HEK293T (cell line): Measurements from ENCODE around the gene SOX14.

Experiments
- CTCF ChIA-PET: fragments of 350-600 bp; formaldehyde crosslinking; extraction: SDS; loops from one replicate; lab custom pipeline; 2021; ENCODE audit warnings: antibody characterized with exemption, inconsistent platforms; lab: Yijun Ruan, JAX
- POLR2A ChIA-PET: fragments of 350-600 bp; formaldehyde crosslinking; extraction: SDS; loops from one replicate; lab custom pipeline; 2020; ENCODE audit warnings: antibody characterized with exemption, inconsistent platforms; lab: Yijun Ruan, JAX
- DNase-seq: peaks from one replicate; pipeline ENCODE4 v3.0.0; 2012; ENCODE audit warnings: mixed read lengths; ENCODE audit errors: extremely low spot score
- ARNT ChIP-seq: fragments of 450-650 bp; IDR thresholded peaks from 2 replicates; pipeline ENCODE4 v1.6.1; 2017; ENCODE audit warnings: mild to moderate bottlenecking
- BHLHE40 ChIP-seq: fragments of 450-650 bp; IDR thresholded peaks from 2 replicates; pipeline ENCODE4 v1.6.1; 2016; ENCODE audit warnings: mild to moderate bottlenecking, moderate library complexity, borderline replicate concordance
- CTBP1 ChIP-seq: fragments of 450-650 bp; IDR thresholded peaks from 2 replicates; pipeline ENCODE4 v1.6.1; 2016; ENCODE audit warnings: borderline replicate concordance
- ELF4 ChIP-seq: fragments of 450-650 bp; IDR thresholded peaks from 2 replicates; pipeline ENCODE4 v1.6.1; 2017; ENCODE audit warnings: antibody characterized with exemption
- FOXA1 ChIP-seq: fragments of 450-650 bp; IDR thresholded peaks from 2 replicates; pipeline ENCODE4 v1.6.1; 2016; ENCODE audit warnings: mild to moderate bottlenecking
- FOXK2 ChIP-seq: fragments of 450-650 bp; IDR thresholded peaks from 2 replicates; pipeline ENCODE4 v1.6.1; 2016; ENCODE audit warnings: mild to moderate bottlenecking
- FOXM1 ChIP-seq: fragments of 450-650 bp; IDR thresholded peaks from 2 replicates; pipeline ENCODE4 v1.6.1; 2017; ENCODE audit warnings: mild to moderate bottlenecking, borderline replicate concordance
- HDGF ChIP-seq: fragments of 450-650 bp; IDR thresholded peaks from 2 replicates; pipeline ENCODE4 v1.6.1; 2017; ENCODE audit warnings: antibody characterized with exemption, borderline replicate concordance
- L3MBTL2 ChIP-seq: fragments of 450-650 bp; conservative IDR thresholded peaks from 2 replicates; pipeline ENCODE4 v1.6.1; 2016; ENCODE audit warnings: mild to moderate bottlenecking
- LEF1 ChIP-seq: fragments of 450-650 bp; IDR thresholded peaks from 2 replicates; pipeline ENCODE4 v1.6.1; 2017; ENCODE audit warnings: mild to moderate bottlenecking, borderline replicate concordance
- NFRKB ChIP-seq: fragments of 450-650 bp; IDR thresholded peaks from 2 replicates; pipeline ENCODE4 v1.6.1; 2016; ENCODE audit warnings: mild to moderate bottlenecking, moderate library complexity
- SP1 ChIP-seq: fragments of 450-650 bp; IDR thresholded peaks from 2 replicates; pipeline ENCODE4 v1.6.1; 2017
- SUZ12 ChIP-seq: fragments of 450-650 bp; IDR thresholded peaks from 2 replicates; pipeline ENCODE4 v1.6.1; 2016; ENCODE audit warnings: mild to moderate bottlenecking
- TARDBP ChIP-seq: fragments of 450-650 bp; IDR thresholded peaks from 2 replicates; pipeline ENCODE4 v1.6.1; 2016
- ZNF384 ChIP-seq: fragments of 450-650 bp; IDR thresholded peaks from 2 replicates; pipeline ENCODE4 v1.6.1; 2016
- TF ChIP-seq, protein P1 (sequence below): fragments of 450-650 bp; IDR thresholded peaks from 2 replicates; pipeline ENCODE4 v1.6.1; 2016

Gene SOX14

DNA sequence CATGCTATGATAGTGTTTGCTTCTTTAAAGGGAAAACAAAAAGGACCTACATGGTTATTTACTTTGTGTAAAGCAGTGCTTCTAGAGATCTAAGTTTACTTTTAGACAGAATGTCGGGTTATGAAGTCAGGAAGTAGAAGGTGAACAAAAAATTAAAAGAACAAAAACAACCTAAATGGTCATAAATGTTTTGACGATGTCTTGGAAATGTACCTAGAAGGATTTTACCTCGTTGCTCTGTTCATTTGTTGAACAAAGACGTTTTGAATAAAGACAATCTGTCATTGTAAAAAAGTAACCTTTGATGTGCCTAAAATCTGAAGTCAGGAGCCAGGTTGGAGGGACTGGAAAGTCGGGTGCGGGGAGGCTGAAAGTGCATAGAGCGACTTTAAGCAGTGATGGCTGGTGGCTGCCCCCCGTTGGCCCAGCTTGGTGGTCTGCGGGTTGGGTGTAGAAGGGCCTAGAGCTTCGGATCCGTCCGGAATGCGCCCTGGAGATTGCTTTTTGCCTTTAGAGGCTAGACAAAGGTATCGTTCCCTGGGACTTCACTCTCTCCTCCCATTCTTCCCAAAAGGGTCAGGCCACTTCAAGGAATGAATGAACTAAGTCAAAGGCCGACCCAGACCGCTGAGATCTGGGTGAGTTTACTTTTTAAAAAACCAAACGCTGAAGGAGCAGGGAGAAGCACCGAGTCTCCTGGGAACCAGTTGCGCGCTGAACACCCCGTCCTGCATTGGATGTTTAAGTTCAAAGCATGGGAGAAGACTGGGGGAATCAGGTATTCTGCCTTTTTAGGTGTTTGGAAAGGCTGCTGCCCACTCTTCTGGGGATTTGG lies 2.1 kb downstream of the SOX14 start:
- DNase-seq: no peak
- CTCF ChIA-PET: no interaction called here
- TF ChIP-seq BHLHE40 (no peak), LEF1 (no peak), CTBP1 (no peak), ELF4 (no peak), L3MBTL2 (no peak), SP1 (no peak), FOXK2 (no peak), ARNT (no peak), FOXA1 (no peak), ZNF384 (no peak), HDGF (no peak), NFRKB (no peak), TARDBP (no peak), FOXM1 (no peak), SUZ12 (no peak)
- TF ChIP-seq, protein P1, sequence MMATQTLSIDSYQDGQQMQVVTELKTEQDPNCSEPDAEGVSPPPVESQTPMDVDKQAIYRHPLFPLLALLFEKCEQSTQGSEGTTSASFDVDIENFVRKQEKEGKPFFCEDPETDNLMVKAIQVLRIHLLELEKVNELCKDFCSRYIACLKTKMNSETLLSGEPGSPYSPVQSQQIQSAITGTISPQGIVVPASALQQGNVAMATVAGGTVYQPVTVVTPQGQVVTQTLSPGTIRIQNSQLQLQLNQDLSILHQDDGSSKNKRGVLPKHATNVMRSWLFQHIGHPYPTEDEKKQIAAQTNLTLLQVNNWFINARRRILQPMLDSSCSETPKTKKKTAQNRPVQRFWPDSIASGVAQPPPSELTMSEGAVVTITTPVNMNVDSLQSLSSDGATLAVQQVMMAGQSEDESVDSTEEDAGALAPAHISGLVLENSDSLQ: no peak
- POLR2A ChIA-PET: no interaction called here

DNA sequence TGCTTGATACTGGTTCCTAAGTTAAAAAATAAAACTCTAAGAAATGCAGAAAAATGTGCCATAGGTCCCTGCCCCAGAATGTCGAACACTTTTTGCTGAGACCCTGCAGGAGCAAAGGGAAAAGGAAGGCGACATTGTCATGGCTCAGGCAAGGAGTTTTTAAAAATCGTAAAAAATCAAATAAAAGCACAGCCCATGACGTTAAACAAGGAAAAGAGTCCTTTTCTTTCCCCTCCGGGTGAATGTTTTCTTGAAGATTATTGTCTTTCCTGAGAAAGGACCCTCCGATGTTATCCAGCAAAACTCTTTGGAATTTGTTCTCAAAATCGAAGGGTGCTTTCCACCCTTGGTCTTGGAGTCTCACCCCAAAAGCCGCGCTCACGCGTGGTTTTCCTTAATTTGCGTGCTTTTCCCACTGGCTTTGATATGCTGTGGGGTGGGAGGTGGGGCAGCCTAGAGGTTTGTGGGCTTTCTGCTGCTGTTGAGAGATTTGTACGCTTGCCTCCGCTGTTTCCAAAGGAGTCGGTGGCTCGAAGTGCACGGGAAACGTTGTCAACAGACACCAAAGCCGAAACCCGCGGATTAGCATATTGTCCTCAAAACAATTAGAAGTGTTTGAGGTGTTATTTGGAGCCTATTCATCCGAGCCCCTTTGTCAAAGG lies 2.9 kb downstream of the SOX14 start:
- ChIA-PET POLR2A (no interaction called here), CTCF (interaction anchor here (0.6 to 0.7 kb wide), 2 partner anchors 75 to 636 kb away, joined by 4 to 7 read pairs; no protein-coding TSS in a partner anchor)
- DNase-seq: no peak
- TF ChIP-seq TARDBP (no peak), NFRKB (no peak), ZNF384 (no peak), FOXK2 (no peak), ARNT (no peak), ELF4 (no peak)

GRCh38 chr3:137767538-137768360 lies 3.6 kb downstream of the SOX14 start:
- TF ChIP-seq NFRKB (no peak), FOXK2 (no peak), FOXA1 (no peak), HDGF (no peak), L3MBTL2 (no peak), SUZ12 (no peak), BHLHE40 (no peak), ZNF384 (no peak), FOXM1 (no peak)
- TF ChIP-seq, protein P1: no peak
- ChIA-PET CTCF (interaction anchor here (0.6 to 0.7 kb wide), 2 partner anchors 76 to 637 kb away, joined by 4 to 7 read pairs; no protein-coding TSS in a partner anchor), POLR2A (no interaction called here)
- no peak for DNase-seq

DNA sequence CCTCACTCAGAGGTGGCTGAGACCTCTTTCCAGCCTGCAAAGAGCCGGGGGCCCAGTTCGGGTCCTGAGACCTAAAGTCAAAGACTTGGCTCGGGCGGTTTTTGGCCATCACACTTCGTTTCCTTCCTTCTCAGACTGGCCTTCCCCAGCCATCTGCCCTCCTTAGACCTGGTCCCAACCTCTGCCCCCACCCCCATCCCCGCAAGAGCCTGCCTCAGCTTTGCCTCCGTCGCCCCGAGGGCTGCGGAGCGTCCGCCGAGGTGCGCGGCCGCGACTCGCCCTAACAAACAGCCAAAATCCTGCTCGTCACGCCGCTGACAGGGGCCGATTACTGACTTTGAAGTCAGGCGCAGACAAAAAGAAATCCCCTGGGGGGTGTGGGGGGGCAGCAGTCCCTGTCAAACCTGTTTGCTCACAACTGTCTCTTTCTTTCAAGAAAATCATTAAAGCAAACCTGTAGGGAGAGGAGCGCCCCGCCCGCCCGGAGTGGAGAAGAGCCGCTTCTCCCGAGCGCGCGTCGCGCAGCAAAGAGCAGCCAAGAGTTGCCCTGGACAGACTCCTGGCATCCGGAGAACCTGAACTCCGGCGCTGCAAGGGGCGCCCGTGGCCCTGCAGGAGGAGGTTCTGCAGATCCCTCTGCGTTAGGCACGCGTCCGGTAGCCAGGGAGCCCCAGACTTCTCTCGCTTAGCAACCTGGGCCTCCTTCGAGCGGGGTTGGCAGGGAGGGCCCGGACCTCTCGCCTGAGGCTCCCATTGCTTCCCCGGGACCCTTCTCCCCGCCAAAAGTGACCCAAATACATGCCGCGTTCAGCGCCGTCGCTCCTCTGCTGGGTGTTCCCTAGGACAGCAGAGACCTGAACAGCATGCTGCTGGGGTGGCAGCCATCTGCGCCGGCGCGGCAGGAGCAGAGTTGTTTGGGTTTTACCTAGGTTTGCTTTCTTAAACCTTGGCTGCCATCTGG lies 4.5 kb downstream of the SOX14 start:
- DNase-seq: no peak
- ChIA-PET POLR2A (no interaction called here), CTCF (no interaction called here)
- TF ChIP-seq HDGF (no peak), FOXK2 (no peak), FOXM1 (no peak), SUZ12 (no peak), NFRKB (no peak)
- TF ChIP-seq, protein P1: no peak
